SIG-M5 treated with dmso at 0.1 percent for 504 hours (cell line): ENCODE data around the gene FAM168A.

ENCODE experiments used
- DNase-seq: peaks from one replicate; lab custom pipeline; 2025; ENCODE audit not compliant: unreplicated experiment; lab: John Stamatoyannopoulos, UW

FAM168A gene

DNA sequence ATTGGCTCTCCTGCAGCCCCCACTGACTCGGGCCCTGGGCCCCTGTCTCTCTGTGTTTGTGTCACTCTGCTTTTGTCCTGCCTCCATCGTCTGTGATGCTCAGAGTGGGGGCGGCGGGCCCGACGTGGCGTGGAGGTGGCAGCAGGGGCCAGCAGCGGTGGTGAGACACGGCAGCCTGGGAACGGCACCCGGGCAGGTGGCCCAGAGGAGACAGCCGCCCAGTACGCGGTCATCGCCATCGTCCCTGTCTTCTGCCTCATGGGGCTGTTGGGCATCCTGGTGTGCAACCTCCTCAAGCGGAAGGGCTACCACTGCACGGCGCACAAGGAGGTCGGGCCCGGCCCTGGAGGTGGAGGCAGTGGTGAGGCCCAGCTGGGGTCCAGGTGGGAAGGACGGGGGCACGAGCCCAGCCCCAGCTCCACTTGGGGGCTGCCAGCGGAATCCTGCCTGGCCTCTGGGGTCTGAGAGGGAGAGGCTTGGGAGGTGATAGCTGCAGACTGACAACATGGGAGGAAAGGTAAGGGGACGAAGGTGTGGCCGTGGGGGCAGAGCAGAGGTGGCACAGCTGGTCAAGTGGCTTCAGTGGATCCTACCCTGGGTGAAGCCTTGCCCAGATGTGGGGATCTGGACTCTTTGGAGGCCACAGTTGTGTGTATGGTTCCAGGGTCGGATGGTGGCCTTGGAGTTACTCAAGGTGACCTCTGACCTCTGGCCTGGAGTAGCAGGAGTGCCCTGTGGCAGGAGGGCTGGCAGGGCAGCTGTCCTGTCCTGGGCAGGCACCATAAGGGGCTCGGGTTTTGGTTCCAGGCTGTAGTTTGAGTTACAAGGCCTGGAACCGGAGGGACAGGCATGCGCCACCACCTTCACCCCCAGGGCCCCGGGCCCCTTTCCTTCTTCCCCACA lies 205.6 kb downstream of the FAM168A start:
- DNase-seq, result no peak

DNA sequence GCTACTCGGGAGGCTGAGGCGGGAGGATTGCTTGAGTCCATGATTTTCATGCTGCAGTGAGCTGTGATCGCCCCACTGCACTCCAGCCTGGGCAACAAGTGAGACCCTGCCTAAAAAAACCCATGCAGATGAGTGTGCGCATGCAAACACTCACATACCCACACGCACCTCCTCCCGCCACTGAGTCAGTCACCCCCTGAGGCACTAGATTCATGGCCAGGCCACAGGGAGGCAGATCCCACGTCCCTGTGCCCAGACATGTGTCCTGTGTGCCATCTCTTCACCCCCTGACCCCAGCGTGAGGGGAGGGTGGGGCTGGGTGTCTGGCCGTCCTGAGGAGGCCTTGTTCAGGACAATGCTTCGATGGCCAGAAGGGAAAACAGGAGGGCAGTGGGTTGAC lies 206.2 kb downstream of the FAM168A start:
- no peak for DNase-seq

DNA sequence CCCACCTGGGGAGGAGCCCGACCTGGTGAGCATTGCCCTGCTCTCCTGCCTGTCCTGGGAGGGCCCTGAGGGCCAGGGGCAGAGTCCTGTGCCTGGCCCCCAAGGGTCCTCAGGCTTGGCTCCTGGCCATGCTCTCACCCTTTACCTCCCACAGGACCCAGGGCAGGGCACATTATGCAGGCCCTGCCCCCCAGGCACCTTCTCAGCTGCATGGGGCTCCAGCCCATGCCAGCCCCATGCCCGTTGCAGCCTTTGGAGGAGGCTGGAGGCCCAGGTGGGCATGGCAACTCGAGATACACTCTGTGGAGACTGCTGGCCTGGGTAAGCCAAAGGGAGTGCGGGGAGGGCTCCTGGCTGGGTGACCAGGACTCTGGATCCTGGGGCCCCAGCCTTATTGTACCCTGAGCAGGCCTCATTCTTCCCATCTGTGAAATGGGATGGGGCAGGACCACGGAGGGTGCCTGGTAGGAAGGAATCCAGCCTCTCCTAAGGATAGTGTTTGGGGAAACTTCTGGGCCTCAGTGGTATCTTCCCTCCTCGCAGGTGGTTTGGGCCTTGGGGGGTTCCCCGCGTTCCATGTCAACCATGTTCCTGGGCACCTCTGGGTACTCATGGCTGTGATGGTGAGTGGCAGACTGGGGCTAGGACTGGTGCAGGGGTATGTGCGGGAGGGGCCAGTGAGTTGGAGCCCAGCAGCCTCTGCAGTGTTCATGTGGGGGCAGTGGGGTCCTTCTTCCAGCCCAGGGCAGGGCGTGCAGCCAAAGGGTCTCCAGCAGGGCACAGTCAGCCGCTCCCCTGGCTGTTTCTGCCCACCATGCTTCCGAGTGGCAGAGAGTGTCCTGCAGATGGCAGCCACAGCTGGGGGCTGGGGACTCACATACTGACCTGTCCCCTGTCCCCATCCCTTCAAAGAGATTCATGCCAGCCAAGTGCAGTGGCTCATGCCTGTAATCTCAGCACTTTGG lies 207.0 kb downstream of the FAM168A start:
- DNase-seq, result no peak

DNA sequence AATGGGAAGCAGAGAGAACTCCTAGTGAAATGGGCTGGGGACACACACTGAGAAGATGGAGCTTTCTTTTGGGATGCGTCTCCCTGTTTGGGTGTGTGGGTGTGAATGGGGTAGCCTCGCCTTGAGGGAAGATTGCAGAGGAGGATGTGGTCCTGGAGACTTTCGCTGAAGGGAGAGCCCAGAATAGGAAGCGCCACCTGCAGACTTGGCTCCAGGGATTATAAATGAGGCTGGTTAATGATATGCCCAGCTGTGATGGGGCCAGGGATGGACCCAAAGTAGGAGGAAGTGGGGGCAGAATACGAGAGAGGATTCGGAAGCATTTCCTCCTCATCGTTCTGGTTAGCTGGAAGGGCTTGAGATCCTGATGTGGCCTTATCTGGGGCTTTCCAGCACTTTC lies 208.0 kb downstream of the FAM168A start:
- DNase-seq, result no peak

DNA sequence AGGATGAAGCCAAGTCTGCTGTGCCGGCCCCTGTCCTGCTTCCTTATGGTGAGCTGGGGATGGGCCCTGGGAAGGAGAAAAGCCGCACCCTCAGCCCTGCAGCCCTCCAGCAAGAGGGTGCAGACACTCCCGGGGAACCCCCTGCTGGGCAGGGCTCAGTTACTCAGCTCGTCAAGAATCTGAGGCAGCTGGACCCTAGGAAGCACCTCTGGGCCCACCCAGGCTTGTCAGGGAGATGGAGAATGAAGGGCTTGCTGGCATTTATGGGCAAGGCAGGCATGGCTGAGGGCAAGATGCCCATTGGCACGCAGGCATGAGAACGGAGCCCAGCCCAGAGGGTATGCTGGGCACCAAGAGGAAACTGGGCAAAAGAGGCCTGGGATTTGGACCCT lies 208.8 kb downstream of the FAM168A start:
- DNase-seq, result no peak

DNA sequence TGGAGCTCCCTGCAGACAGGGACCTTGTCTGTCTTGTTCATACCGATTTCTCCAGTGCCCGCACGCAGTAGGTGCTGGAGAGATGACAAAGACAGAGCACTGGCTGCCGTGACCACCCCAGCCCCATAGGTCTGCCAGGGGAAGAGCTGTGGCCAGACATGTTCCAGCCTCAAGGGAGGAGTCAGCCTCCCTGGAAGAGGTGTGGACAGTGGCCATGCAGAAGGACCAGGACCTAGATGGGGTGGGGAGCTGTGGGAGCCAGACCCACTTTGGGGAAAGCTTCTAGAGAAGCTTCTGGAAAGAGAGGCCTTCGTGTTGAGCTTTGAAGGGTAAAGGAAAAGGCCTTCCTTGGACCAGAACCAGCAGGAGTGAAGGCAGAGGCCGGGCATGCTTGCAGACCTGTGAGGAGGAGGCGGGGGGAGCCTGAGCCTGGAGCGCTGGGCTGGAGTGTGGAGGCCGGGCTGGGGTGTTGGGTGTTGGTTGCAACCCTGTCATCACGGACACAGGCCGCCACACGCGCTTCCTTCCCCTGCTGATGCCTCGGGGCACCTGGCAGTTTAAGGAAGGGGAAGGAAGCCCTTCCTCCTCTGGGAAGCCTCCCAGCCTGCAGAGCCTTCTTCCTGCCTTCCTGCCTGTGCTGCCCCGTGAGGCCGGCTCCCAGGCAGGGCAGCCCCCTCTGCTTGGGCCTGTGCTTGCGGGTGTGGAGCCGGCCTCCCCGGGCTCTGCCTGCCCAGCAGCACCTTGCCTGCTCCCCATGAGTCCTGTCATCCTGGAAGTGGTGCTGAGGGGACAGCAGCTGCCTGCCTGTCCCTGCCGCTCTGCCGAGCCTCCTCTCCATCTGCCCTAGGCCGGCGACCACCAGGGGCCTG lies 209.4 kb downstream of the FAM168A start:
- no peak for DNase-seq

DNA sequence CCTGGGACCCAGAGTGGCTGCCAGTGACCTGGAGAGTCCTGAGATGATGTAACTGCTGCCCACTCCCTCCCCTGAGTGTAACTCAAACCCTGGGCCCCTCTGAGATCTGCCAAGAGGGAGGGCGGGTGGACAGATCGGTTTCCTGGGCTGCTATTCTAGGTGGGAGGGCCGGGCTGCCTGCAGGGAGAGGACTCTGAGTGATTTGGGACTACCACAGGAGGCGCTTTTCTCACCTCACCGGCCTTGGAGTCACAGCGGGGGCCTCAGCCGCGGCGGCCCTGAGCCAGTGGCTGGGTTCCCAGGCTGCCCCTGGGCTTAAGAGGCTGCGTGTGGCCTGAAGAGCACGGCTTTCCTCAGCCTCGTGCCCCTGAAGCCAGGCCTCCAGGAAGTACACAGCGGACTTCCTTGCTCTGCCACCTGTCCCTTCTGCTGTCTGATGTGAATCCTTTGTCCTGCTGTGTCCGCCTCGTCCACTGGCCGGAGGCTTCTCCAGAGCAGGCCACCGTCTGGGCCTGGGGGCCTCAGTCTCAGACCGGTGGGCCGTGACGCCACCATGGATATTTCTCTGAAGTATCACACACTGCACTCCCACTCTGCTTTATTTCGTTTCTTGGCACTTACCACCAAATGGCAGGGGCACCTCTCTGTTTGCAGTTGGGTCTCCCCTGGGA lies 210.2 kb downstream of the FAM168A start:
- DNase-seq, result no peak

DNA sequence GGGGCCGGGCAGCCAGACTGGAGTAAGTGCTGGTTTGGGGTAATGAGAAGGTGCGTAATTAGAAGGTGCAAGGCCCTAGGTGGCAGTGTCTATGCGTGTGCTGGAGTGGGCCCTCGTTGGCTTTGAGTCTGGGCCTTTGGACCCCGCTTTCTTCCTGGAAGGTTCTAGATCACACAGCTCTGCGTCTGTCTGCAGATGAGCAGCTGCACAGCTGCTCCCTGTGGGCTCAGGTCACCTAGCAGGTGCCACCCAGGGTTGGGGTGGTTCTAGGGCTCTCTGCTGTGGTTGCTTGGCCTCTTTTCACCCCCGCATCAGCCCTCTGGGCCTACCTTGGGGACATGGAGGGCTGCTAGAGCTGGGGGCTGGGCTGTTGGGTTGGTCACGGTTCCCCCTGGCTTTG lies 211.4 kb downstream of the FAM168A start:
- no peak for DNase-seq

DNA sequence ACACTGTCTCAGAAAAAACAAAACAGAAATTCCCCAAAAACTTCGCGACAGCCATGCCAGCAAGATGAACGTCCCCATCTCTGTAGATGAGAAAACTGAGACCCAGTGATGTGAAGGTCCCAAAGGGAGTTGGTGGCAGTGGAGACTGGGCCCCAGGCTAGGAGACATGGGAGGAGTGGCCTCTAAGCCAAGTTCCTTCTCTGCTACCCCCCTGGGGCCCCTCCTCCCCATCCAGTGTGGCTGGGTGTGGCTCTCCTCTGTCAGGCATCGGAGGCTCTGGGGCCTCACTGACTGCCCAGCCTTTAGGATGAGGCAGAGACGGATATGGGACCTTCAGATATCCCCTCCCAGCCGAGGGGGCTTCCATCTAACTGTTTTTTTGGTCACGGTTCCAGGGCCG lies 211.9 kb downstream of the FAM168A start:
- peak; percentile 67 for DNase-seq

DNA sequence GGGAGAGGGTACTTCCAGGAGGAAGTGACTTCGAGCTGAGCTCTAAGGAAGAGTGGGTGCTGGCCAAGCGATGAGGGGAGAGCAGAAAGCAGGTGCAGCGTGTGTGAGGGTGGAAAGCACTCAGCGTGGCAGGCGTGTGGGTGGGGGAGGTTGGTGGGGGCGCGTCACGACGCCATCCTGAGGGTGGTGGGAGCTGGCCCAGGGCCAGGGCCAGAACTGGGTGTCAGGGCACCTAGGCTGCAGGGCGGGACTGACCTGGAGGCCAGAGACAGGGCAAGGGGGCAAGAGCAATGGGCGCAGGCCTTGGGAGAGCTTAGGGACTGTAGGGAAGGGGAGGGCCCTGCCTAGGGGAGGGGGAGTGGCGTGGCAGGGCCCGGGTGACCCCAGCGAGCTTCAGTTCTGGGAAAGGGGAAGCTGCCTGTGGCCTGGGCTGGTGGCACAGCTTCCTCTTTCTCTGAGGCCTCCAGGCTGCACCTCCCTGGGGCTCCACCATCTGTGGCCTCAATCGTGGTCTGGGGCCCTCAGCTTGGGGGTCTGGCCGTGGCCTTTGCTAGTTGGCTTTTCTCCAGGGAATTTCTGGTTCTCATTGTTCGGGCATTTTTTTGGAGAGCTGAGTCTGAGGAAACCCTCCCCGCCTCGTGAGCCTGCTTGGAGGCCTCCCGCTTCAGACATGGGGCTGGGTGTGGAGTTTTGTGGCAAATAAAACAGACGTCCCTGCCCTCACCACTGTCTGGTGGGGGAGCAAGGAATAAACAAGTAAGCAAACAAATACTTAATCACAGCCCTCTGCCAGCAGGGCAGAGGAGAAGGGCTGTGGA lies 212.8 kb downstream of the FAM168A start:
- peak; percentile 87 for DNase-seq

DNA sequence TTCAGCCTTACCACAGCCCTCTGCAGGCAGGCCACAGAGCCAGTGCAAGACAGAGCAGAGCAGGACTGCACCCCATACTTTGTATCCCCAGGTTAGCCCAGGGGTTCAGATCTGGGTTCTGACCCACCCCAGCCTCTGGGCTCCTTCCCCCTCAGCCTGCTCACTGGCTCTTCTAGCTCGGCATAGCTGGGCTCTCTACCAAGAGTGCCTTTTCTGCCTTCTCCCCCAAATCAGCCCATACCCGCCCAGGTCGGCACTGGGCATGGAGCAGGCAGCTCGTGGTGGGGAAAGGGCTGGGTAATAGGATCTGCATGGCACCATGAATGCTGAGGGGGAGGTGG lies 213.4 kb downstream of the FAM168A start:
- no peak for DNase-seq

DNA sequence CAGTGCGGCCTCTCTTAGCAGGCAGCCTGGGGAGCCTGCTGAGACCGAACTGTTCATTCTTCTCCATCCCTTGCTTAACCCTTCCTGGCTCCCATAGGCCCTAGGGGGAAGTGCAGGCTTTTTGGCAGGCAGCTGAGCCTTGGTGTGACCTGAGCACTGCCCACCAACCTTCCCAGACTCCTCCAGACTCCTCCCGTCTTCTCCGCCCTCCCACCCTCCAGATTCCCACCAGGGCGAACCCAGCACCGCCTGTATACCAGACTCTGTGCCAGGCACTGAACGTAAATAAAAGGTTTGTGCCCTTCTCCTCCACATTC lies 213.8 kb downstream of the FAM168A start:
- DNase-seq, result no peak

DNA sequence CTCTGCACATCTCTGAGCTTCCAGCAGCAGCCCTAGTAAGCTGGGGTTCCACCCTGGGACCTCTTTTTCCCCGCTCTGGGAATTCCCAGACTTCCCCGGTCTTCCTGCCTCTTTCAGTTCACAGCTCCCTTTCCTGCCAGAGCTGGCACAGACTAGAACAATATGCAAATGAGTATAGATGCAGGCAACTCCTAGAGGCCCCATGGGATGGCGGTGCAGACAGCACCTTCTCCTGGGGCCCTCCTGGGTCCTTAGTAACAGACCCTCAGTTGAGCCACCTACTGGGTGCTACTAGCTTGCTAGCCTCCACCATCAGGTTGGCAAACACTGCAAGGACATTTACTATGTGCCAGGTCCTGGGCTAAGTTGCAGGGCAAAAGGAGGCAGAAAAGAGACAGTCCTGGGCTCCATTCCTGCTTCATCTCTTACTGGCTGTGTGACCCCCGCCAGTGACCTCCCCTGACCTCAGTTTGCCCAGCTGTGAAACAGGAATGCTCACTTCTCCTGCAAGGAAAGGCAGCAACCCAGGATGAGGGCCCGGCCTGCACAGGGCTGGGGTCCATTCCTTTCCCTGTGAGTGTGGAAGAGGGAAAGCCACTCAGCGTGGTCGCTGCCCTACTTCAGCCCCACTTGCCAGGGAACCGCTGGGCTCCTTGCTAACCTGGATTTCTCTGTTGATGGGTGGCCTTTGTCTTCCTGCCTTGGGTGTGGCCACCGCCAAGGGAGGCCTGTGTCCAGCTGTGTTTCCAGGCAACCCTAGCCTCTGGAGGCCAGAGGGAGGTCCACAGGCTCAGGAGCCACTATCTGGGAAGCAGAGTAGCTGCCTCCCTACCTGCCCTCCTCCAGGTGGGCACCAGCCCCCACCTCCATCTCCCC lies 214.4 kb downstream of the FAM168A start:
- DNase-seq, result no peak

DNA sequence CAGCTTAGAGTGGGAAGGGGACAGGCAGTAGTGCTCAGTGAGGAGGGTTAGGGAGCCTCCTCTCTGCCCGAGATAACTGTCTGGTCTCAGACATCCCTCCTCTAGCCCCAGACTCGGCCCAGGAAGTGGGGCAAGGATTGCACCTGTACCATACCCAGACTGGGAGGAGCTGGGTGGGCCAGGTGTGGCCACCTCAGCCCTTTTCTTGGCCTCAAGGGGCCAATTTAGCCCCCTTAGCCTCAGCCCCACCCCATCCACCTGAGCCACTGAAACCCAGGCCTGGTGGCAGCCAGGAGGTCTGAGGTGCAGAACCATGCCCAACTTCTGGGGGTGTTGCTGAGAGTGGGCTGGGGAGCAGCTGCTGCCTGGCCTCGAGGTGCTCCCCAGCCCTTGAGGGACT lies 215.2 kb downstream of the FAM168A start:
- DNase-seq, result no peak

DNA sequence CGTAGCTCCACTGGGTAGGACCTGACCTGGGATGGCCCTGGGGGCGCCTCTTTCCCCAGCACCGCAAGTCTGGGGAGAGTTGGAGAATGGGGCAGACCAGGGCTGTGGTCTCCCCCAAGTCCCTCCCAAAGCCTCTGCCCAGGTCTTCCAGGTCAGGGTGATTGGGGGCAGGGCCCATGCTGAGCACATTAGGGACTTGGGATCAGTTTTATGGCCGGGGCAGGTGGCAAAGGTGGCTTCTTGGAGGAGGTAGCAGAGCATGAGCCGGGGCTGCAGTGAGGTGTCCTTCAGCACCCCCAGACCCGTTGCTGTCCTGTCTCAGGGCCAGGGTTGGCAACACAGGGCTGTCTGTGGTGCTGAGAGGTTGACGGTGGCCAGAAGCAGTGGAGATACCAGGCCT lies 215.7 kb downstream of the FAM168A start:
- DNase-seq, result no peak

DNA sequence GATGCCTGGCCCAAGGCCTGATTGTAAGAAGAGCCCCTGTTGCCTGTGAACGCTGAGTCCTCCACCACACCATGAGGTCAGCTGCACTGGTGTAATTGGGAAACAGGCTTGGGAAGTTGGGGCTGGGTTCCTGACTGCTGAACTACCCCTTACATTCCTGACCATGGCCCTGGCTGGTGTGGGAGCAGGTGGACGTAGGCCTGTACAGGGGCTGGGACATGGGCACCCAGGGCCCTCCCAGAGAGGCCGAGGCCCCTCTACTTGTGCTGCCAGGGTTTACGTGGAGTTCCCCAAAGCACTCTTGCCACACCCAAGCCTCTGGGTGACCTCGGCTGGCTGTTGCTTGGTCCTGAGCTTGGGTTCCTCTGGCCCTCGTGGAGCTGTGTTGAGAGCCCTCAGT lies 216.3 kb downstream of the FAM168A start:
- no peak for DNase-seq

DNA sequence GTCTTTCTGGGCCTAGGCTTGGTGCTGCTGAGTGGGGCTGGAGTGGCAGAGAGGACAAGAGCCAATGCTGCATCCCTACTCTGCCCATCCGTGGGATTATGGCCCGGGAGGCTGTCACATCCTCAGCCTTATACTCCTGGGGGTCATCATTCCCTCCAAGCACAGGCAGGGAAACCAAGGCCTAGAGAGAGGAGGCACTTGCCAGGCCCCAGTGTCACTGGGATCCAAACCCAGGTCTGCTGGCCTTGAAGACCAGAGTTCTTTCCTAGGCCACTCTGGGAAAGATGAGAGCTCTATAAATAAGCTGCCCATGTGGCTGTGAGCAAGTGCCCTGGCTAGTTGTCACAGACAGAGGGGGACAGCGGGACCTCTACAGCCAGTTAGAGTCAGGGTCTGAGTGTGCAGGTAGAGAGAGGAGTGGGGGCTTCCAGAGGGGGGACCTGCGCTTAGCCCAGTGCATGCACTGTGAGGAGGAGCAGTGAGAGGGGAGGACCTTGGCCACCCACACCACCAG lies 217.0 kb downstream of the FAM168A start:
- no peak for DNase-seq

DNA sequence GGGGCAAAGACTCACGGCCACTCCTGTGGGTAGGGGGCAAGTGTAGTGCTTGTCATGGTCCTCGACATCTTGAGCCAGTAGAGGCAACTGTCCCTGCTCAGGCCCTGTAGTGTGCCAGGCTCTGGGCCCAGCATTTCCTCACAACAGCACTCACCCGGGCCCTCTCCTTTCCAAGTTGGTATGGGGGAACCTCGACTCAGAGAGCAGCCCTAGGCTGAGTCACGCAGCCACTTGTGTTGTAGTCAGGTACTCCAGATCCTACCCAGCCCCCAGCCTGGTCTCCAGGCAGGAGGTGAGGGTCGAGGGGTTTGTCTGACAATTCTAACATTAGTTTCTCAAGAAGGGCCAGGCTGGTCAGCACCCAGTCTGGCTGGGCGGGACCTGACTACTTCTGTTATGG lies 217.6 kb downstream of the FAM168A start:
- no peak for DNase-seq
